Bronchial epithelial cell (primary cell): ENCODE results near the gene KCP. TPM values are rescaled to one million over a fixed set of nuclear protein-coding genes. Genes with fewer than 3 reads are reported as not detected.

Source experiments
- DNase-seq: peaks from one replicate; pipeline ENCODE4 v3.0.0-alpha.2; 2010; ENCODE audit warnings: low read depth
- FAIRE-seq: peaks from 2 replicates; lab custom pipeline; 2011; peaks lifted over from hg19 to GRCh38; lab: Jason Lieb, UNC
- H3K27me3 ChIP-seq: 2 replicates; pipeline ENCODE4 v1.5.1; 2011; ENCODE audit warnings: low read length; ENCODE audit not compliant: control insufficient read depth, insufficient read depth
- H3K36me3 ChIP-seq: 2 replicates; pipeline ENCODE4 v1.5.1; 2011; ENCODE audit warnings: low read length; ENCODE audit not compliant: control insufficient read depth, insufficient read depth
- H3K4me3 ChIP-seq: 2 replicates; pipeline ENCODE4 v1.5.1; 2011; ENCODE audit warnings: mild to moderate bottlenecking, low read depth, low read length, control low read depth
- CTCF ChIP-seq: IDR thresholded peaks from 2 replicates; pipeline ENCODE4 v1.5.1; 2011; ENCODE audit warnings: mild to moderate bottlenecking, moderate library complexity, low read length, control low read depth, inconsistent platforms; ENCODE audit not compliant: insufficient read depth, severe bottlenecking
- total RNA-seq: library from RNA; depleted of rRNA; stranded (reverse); fragments of >200 nt; gene quantifications from 2 replicates; pipeline ENCODE4 v1.2.1, GENCODE V29; 2014

KCP gene
- total RNA-seq, 1 donor from 2014 or later: 0.53 TPM

GRCh38 chr7:128920913-128921582 is 10.5 kb upstream of the KCP start:
- Histone ChIP-seq H3K4me3 (no peak overlapping the region), H3K36me3 (no peaks in the 10 kb centered on the region), H3K27me3 (peaks cover 6% of the 10 kb centered on the region)
- FAIRE-seq: no peak
- no peak for DNase-seq
- TF ChIP-seq CTCF: no peak

DNA sequence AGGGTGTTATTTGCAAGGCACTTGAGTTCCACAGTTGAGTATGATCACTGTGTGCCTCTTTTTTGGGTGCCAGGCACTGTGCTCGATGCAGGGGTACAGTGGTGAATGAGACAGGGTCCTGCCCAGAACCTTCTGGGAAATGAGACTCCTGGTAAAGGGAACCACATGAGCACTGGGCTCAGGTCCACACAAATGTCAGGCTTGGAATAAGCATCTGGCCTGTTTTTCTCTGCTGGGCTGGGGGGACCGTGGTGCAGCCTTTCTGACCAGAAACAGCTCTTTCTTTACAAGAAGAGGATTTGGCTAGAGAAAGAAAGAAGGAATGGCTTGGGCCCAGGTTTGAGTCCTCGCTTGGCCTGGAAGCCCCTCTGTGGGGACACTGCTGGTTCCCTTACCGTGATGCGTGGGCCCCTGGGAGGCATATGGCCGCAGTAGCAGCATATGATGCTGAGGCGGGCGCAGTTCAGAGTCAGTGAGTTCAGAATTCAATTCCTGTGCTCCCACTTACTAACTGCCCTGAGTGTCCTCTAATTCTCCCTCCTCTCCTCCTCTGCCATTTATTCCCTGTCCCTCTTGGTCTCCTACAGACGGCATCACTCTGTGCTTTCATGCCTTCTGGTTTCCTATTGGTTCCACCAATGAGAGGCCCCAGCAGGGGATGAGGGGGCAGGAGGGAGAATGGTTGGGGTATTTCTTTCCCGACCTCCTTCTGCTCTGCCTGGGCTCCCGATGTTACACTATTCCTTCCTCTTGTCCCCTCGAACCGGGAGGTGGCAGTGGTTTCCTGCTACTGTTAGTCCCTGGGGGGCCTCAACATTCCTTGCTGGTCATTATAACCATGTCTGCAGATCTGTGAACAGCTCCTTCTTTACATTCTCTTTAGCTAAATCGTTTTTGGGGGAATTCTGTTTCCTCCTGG is 9.6 kb upstream of the KCP start:
- Histone ChIP-seq H3K27me3 (peaks cover 10% of the 10 kb centered on the region), H3K36me3 (no peaks in the 10 kb centered on the region), H3K4me3 (no peak overlapping the region)
- no peak for TF ChIP-seq CTCF
- DNase-seq (no peak), FAIRE-seq (no peak)

DNA sequence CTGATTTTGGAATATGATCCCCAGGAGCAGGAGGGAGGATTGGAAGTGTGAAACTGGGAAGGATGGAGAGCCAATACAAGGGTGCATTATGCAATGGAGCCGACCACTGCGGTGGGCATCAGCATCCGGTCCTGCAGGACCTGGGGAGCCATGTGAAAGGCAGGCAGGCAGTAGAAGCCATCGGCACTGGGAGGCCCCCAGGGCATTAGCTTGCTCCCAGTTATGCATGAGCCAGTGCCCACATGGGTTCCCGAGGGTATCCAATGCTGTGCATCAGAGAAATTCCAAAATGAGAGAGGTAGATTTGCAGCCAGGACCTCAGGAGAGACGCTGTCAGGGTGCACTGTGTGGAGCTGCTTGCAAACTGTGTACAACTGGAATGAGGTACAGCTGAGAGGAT is 8.7 kb upstream of the KCP start:
- DNase-seq (no peak), FAIRE-seq (no peak)
- Histone ChIP-seq H3K27me3 (peaks cover 16% of the 10 kb centered on the region), H3K4me3 (no peak overlapping the region), H3K36me3 (no peaks in the 10 kb centered on the region)
- TF ChIP-seq CTCF: no peak

- FAIRE-seq: no peak
- Histone ChIP-seq H3K27me3 (peaks cover 19% of the 10 kb centered on the region), H3K4me3 (no peak overlapping the region), H3K36me3 (no peaks in the 10 kb centered on the region)
- no peak for TF ChIP-seq CTCF
- DNase-seq: no peak
Measured at GRCh38 chr7:128918016-128918665, 7.6 kb upstream of the KCP start.

- Histone ChIP-seq H3K4me3 (no peak overlapping the region), H3K27me3 (peaks cover 21% of the 10 kb centered on the region), H3K36me3 (no peaks in the 10 kb centered on the region)
- FAIRE-seq (no peak), DNase-seq (no peak)
- no peak for TF ChIP-seq CTCF
Measured at GRCh38 chr7:128917122-128917521, 6.6 kb upstream of the KCP start.
